K562 (cell line): ENCODE results near the gene RFX3. TPM values are rescaled to one million over a fixed set of nuclear protein-coding genes. Genes with fewer than 3 reads are reported as not detected.

Experiments used
- ATAC-seq: fragments of 200-7000 bp; cut with Tn5 transposase; 3 replicates; pipeline ENCODE4 v1.9.1; 2020; ENCODE audit warnings: moderate library complexity
- BruUV-seq: library from RNA; stranded (reverse); fragments of 400-500 nt; replicated peaks from 2 replicates; lab custom pipeline; 2021; lab: Mats Ljungman, UMichigan
- CTCF ChIA-PET: fragments of 300-600 bp; formaldehyde crosslinking; extraction: SDS; loops from one replicate; lab custom pipeline; 2021; ENCODE audit warnings: low intra/inter-chr PET ratio; lab: Yijun Ruan, JAX
- POLR2A ChIA-PET: fragments of 300-600, 350-650 bp; sonication (Branson Sonifier 250); formaldehyde crosslinking; extraction: SDS; loops from one replicate; lab custom pipeline; 2021; ENCODE audit warnings: antibody characterized with exemption, inconsistent platforms; lab: Yijun Ruan, JAX
- DNase-seq, 4 experiments: peaks; one replicate each; pipeline versions ENCODE4 v3.0.0 to v3.0.0-alpha.2; 2011 to 2018; ENCODE audit warnings: low spot score in 3 of 4, mixed read lengths in 3 of 4; ENCODE audit errors: extremely low read depth in 1 of 4
- FAIRE-seq: peaks from 2 replicates; lab custom pipeline; 2011; peaks lifted over from hg19 to GRCh38; lab: Jason Lieb, UNC
- H2AFZ ChIP-seq: 2 replicates; pipeline ENCODE4 v1.6.0; 2011; ENCODE audit warnings: low read depth, low read length, control low read depth, inconsistent platforms
- H3K27ac ChIP-seq: fragments of 200-600 bp; 3 replicates; pipeline ENCODE4 v1.8.0; 2011; ENCODE audit warnings: low read depth, mild to moderate bottlenecking, control low read depth, inconsistent platforms, low read length, moderate library complexity, mixed read lengths; ENCODE audit errors: extremely low read depth
- H3K27me3 ChIP-seq, 2 experiments: fragments of 300-600 bp in 1 of 2; 2 replicates in 1 of 2; 3 replicates in 1 of 2; pipeline versions ENCODE4 v1.6.0 to v1.8.0; 2011; ENCODE audit warnings: inconsistent platforms in 2 of 2, low read length in 2 of 2, mild to moderate bottlenecking in 1 of 2, mixed read lengths in 1 of 2, moderate library complexity in 1 of 2; ENCODE audit not compliant: control insufficient read depth in 2 of 2, insufficient read depth in 2 of 2
- H3K36me3 ChIP-seq: fragments of 300-600 bp; 3 replicates; pipeline ENCODE4 v1.8.0; 2011; ENCODE audit warnings: mild to moderate bottlenecking, low read length, inconsistent platforms; ENCODE audit not compliant: control insufficient read depth, insufficient read depth
- H3K4me1 ChIP-seq, 2 experiments: fragments of 200-600 bp in 1 of 2; replicated peaks in 1 of 2; 2 replicates in 1 of 2; 3 replicates in 1 of 2; pipeline versions ENCODE4 v1.5.1 to v1.8.0; 2011; ENCODE audit warnings: inconsistent platforms in 2 of 2, low read length in 2 of 2, mild to moderate bottlenecking in 1 of 2, mixed read lengths in 1 of 2, moderate library complexity in 1 of 2; ENCODE audit not compliant: control insufficient read depth in 2 of 2, insufficient read depth in 2 of 2
- H3K4me2 ChIP-seq: 2 replicates; pipeline ENCODE4 v1.6.1; 2011; ENCODE audit warnings: low read length, control low read depth, inconsistent platforms, mixed read lengths; ENCODE audit not compliant: insufficient read depth
- H3K4me3 ChIP-seq: fragments of 200-600 bp; sonication (generic), shearing (Covaris generic); 2 replicates; pipeline ENCODE4 v1.5.1; 2016; ENCODE audit warnings: control low read depth, inconsistent platforms
- H3K79me2 ChIP-seq: fragments of 200-600 bp; 3 replicates; pipeline ENCODE4 v1.8.0; 2011; ENCODE audit warnings: low read length, inconsistent platforms; ENCODE audit not compliant: control insufficient read depth, insufficient read depth
- H3K9ac ChIP-seq, 2 experiments: 2 replicates each; pipeline versions ENCODE4 v1.6.0 to v1.6.1; 2011; ENCODE audit warnings: low read depth in 2 of 2, low read length in 2 of 2, control low read depth in 1 of 2, inconsistent platforms in 1 of 2, mild to moderate bottlenecking in 1 of 2, mixed read lengths in 1 of 2; ENCODE audit not compliant: insufficient read depth in 1 of 2
- H3K9me1 ChIP-seq: one replicate; pipeline ENCODE4 v1.6.0; 2011; ENCODE audit warnings: inconsistent platforms, mild to moderate bottlenecking, low read length, moderate library complexity; ENCODE audit not compliant: control insufficient read depth, insufficient read depth
- H3K9me3 ChIP-seq: replicated peaks from 2 replicates; pipeline ENCODE4 v1.5.1; 2011; ENCODE audit warnings: low read depth, low read length, inconsistent platforms; ENCODE audit not compliant: control insufficient read depth, insufficient read depth
- H4K20me1 ChIP-seq: replicated peaks from 2 replicates; pipeline ENCODE4 v1.6.1; 2011; ENCODE audit warnings: low read length, inconsistent platforms, mixed read lengths; ENCODE audit not compliant: control insufficient read depth, insufficient read depth
- CBX3 ChIP-seq, 2 experiments: IDR thresholded peaks; 1 replicate in 1 of 2; 2 replicates in 1 of 2; pipeline ENCODE4 v1.6.1; 2012; ENCODE audit warnings: inconsistent platforms in 2 of 2, low read length in 2 of 2, borderline replicate concordance in 1 of 2, control low read depth in 1 of 2
- KLF16 ChIP-seq: IDR thresholded peaks from 2 replicates; pipeline ENCODE4 v1.6.1; 2016; ENCODE audit warnings: antibody characterized with exemption
- L3MBTL2 ChIP-seq: fragments of 450-650 bp; IDR thresholded peaks from 2 replicates; pipeline ENCODE4 v1.6.1; 2016; ENCODE audit warnings: mild to moderate bottlenecking, moderate library complexity
- NEUROD1 ChIP-seq: fragments of 150-350 bp; IDR thresholded peaks from 2 replicates; pipeline ENCODE4 v1.6.1; 2014; ENCODE audit warnings: borderline replicate concordance, low read length, low read depth; ENCODE audit not compliant: partially characterized antibody
- POLR2AphosphoS2 ChIP-seq: IDR thresholded peaks from 2 replicates; pipeline ENCODE4 v1.6.1; 2012; ENCODE audit warnings: low read length, improper control_type of control experiment
- POLR3A ChIP-seq: IDR thresholded peaks from 2 replicates; pipeline ENCODE4 v1.6.1; 2011; ENCODE audit warnings: borderline replicate concordance, mild to moderate bottlenecking, moderate library complexity; ENCODE audit not compliant: insufficient read length, insufficient read depth; ENCODE audit errors: extremely low read depth
- RBM34 ChIP-seq: fragments of 200-400 bp; formaldehyde crosslinking; IDR thresholded peaks from 2 replicates; pipeline ENCODE4 v1.6.1; 2018; ENCODE audit warnings: low read length, borderline replicate concordance; ENCODE audit not compliant: insufficient read depth
- TRIM25 ChIP-seq: fragments of 450-650 bp; IDR thresholded peaks from 2 replicates; pipeline ENCODE4 v1.7.0; 2016; ENCODE audit warnings: borderline replicate concordance
- ZNF12 ChIP-seq: sonication (generic); formaldehyde crosslinking; IDR thresholded peaks from 2 replicates; pipeline ENCODE4 v1.4.0; 2020; ENCODE audit warnings: mild to moderate bottlenecking, missing genetic modification reagents
- ZNF511 ChIP-seq: sonication (generic); formaldehyde crosslinking; IDR thresholded peaks from 2 replicates; pipeline ENCODE4 v1.8.0; 2022; ENCODE audit warnings: mild to moderate bottlenecking, missing genetic modification reagents
- WGBS: fragments of 100-300 bp; shearing (Covaris generic); methylation state at CpG from one replicate; pipeline ENCODE4 v1.1.6; 2016; ENCODE audit warnings: low coverage, mixed read lengths; ENCODE audit not compliant: insufficient coverage; ENCODE audit errors: missing lambda C conversion rate; 5-methylcytosine and 5-hydroxymethylcytosine counted together
- in situ Hi-C: fragments of 300-500 bp; cut with MboI; formaldehyde crosslinking; loops from 4 replicates; pipeline ENCODE4 v1.15.0; 2018; ENCODE audit warnings: inconsistent platforms, mixed read lengths
- intact Hi-C: fragments of 100-400 bp; cut with micrococcal nuclease; formaldehyde crosslinking; loops from 2 replicates; pipeline ENCODE4 v1.14.2; 2022
- polyA plus RNA-seq, 8 experiments: library from polyadenylated mRNA; depleted of rRNA in 4 of 8; stranded (reverse) in 5 of 8; unstranded in 3 of 8; fragments of >200 nt; fragmentation: Nextera tagmentation in 2 of 8; fragmentation: Illumina TruSeq in 1 of 8; extraction: Ambion mirVana in 2 of 8; extraction: Trizol in 1 of 8; gene quantifications; 2 replicates each; pipeline versions ENCODE4 v1.2.1 to v1.2.3, GENCODE V29; 2011 to 2014; ENCODE audit warnings: inconsistent platforms in 1 of 8, missing spikeins in 1 of 8
- total RNA-seq, 7 experiments: library from RNA; depleted of rRNA in 6 of 7; stranded (reverse); fragments of >200 nt in 6 of 7; fragmentation: Illumina TruSeq in 2 of 7; extraction: Trizol in 2 of 7; gene quantifications; 2 replicates each; pipeline versions ENCODE4 v1.2.1 to v1.2.3, GENCODE V29; 2011 to 2021; ENCODE audit warnings: low replicate concordance in 1 of 7
- TF ChIP-seq, protein P1 (sequence below): sonication (generic); formaldehyde crosslinking; IDR thresholded peaks from 2 replicates; pipeline ENCODE4 v1.8.1; 2023; ENCODE audit warnings: mild to moderate bottlenecking, missing genetic modification reagents
- TF ChIP-seq, protein P2 (sequence below): fragments of 450-650 bp; formaldehyde crosslinking; IDR thresholded peaks from 2 replicates; pipeline ENCODE4 v1.4.0; 2022; ENCODE audit warnings: missing genetic modification characterization

Gene RFX3
- total and polyA plus RNA-seq, 9 of the 15 experiments (the other 6 are each of a cell fraction or from before 2014, with no cell fraction given): 0.86 to 4.9 (median 2.0) TPM

GRCh38 chr9:3215658-3216057 is 310.1 kb downstream of the RFX3 start:
- no peaks in the 10 kb centered on the region for H4K20me1 ChIP-seq
- in situ Hi-C loops (no loop called here), intact Hi-C loops (no loop called here)
- ChIA-PET POLR2A (interaction anchor here (0.7 kb wide), 1 partner anchor 460 kb away, joined by 3 read pairs; no protein-coding TSS in a partner anchor), CTCF (no interaction called here)
- 0% methylated on average over 1 of the region's 1 CpG for WGBS
- H3K4me2 ChIP-seq: no peak overlapping the region
- no peak overlapping the region for H3K9ac ChIP-seq
- no peaks in the 10 kb centered on the region for H3K79me2 ChIP-seq
- no peaks in the 10 kb centered on the region for H3K27me3 ChIP-seq
- no peak for TF ChIP-seq ZNF12 (CRISPR knock-in tag)
- no peak for TF ChIP-seq POLR2AphosphoS2
- TF ChIP-seq ZNF511: no peak
- TF ChIP-seq, protein P1, sequence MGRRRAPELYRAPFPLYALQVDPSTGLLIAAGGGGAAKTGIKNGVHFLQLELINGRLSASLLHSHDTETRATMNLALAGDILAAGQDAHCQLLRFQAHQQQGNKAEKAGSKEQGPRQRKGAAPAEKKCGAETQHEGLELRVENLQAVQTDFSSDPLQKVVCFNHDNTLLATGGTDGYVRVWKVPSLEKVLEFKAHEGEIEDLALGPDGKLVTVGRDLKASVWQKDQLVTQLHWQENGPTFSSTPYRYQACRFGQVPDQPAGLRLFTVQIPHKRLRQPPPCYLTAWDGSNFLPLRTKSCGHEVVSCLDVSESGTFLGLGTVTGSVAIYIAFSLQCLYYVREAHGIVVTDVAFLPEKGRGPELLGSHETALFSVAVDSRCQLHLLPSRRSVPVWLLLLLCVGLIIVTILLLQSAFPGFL (CRISPR knock-in tag): no peak
- no peak for TF ChIP-seq RBM34
- no peak for TF ChIP-seq NEUROD1
- no peak for TF ChIP-seq TRIM25
- no peak for TF ChIP-seq POLR3A
- no peak for TF ChIP-seq L3MBTL2
- no peak for TF ChIP-seq KLF16
- TF ChIP-seq, protein P2, sequence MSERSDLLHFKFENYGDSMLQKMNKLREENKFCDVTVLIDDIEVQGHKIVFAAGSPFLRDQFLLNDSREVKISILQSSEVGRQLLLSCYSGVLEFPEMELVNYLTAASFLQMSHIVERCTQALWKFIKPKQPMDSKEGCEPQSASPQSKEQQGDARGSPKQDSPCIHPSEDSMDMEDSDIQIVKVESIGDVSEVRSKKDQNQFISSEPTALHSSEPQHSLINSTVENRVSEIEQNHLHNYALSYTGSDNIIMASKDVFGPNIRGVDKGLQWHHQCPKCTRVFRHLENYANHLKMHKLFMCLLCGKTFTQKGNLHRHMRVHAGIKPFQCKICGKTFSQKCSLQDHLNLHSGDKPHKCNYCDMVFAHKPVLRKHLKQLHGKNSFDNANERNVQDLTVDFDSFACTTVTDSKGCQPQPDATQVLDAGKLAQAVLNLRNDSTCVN (CRISPR knock-in tag): no peak
- no peak for TF ChIP-seq CBX3 (IDR thresholded peaks at IDR 0.05; ENCODE audit: borderline replicate concordance in 1 of 2, low read length in 2 of 2)
- no peaks in the 10 kb centered on the region for H3K9me3 ChIP-seq
- H3K27ac ChIP-seq: no peak overlapping the region
- no peak overlapping the region for H3K4me3 ChIP-seq
- FAIRE-seq: no peak
- H3K36me3 ChIP-seq: no peaks in the 10 kb centered on the region
- H2AFZ ChIP-seq: no peak overlapping the region
- no TSS peak for BruUV-seq
- no peaks in the 10 kb centered on the region for H3K9me1 ChIP-seq
- ATAC-seq: no peak
- DNase-seq: no peak
- no peaks in the 10 kb centered on the region for H3K4me1 ChIP-seq
